B cell (primary cell): ENCODE results near the gene TYW5.

ENCODE experiments used
- CTCF ChIP-seq: fragments of 200-600 bp; IDR thresholded peaks from one replicate; pipeline ENCODE4 v1.8.0; 2022; ENCODE audit warnings: antibody characterized with exemption, mild to moderate bottlenecking
- EZH2 ChIP-seq: IDR thresholded peaks from 2 replicates; pipeline ENCODE4 v1.6.1; 2012; ENCODE audit warnings: borderline replicate concordance, low read depth, mild to moderate bottlenecking, moderate library complexity, low read length; ENCODE audit not compliant: insufficient read depth, poor library complexity, severe bottlenecking

GRCh38 chr2:199966405-199966804 is 11.1 kb upstream of the TYW5 start:
- TF ChIP-seq CTCF (no peak), EZH2 (no peak)
